Tongue (tissue), 2 donors: Measurements from ENCODE around the gene INPP5J. TPM values are rescaled to one million over a fixed set of nuclear protein-coding genes. Genes with fewer than 3 reads are reported as not detected.
"Not testable (repeated sequence)": the region's sequence is repeated elsewhere in the genome, so short reads cannot be mapped to it uniquely, and the experiment has no call there.

ENCODE experiments used
- DNase-seq: peaks from one replicate; pipeline ENCODE4 v3.0.0-alpha.2; 2015
- total RNA-seq: library from RNA; depleted of rRNA; stranded (reverse); fragments of >200 nt; gene quantifications from one replicate; pipeline ENCODE4 v1.2.3, GENCODE V29; 2014

The INPP5J gene
- total RNA-seq, 1 donor from 2014 or later: 3.5 TPM

- DNase-seq: no peak
Observed at GRCh38 chr22:31100762-31101525, 21.8 kb upstream of the INPP5J start.

DNA sequence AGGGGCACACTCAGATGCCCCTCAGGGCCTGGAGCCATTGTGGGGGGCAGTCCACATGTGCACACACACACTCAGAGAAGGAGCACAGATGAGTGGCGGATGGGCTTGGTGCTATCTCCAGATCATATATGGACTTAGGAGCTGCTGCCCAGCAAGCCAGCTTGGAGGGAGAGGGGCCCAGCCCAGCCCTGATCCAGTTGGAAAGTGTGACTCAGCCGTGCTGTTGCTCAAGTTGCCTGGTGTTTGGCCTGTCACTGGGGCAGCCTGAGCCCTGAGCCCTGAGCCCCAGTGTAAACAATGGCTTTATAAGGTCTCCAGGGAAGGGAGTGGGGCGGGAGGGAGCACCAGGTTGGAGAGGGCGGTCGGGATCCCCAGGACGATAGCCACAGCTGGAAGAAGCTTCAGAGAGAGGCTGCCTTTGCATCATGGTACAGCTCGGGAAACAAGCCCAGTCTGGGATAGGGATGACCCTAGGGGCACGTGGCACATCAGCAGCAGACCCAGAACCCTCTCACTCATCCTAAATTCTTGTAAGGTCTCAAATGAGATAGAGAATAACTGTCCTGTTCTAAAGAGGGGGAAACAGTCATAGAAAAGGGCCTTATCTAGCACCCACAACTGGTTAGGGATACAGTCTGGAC lies 20.2 kb upstream of the INPP5J start:
- DNase-seq: no peak

DNA sequence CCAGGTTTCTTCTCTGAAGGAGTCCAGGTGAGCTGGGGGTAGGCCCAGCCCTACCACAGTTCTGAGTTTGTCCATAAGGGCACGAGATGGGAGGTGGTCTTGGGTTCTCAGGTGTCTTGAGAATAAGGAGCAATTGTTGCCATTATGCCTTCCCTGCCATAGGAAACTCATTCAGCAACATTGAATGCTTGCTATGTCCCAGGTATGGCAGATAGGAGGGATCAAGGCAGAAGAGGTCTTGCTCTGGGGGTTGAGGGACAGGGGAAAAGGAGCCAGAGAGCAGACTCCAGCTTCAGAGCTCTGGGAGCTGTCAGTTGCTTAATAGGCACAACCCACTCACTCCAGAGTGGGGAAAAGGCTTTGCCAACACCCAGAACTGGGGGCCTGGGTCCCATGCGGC lies 19.7 kb upstream of the INPP5J start:
- no peak for DNase-seq

- no peak for DNase-seq
Observed at GRCh38 chr22:31103899-31104694, 18.7 kb upstream of the INPP5J start.

DNA sequence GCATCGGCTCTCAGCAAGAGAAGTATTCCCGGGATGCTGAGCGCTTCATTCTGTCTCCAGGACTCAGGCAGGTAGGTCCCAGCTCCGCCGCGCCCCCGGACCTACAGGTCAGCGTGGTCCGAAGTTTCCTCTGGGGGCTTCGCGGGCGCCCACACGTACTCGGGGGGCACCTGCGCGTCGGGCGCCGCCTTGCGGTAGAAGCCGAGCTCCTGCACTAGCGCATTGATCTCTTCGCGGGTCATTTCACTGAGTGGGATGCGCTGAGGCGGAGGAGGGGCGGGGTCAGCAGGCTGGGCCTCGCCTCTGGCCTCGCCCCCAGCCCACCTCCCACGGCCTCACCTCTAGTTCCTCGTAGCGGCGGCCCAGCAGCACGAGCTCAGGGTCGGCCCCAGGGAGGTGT lies 17.9 kb upstream of the INPP5J start:
- peak; percentile 43 for DNase-seq

GRCh38 chr22:31105282-31105929 lies 17.4 kb upstream of the INPP5J start:
- no peak for DNase-seq

GRCh38 chr22:31106001-31106571 lies 16.7 kb upstream of the INPP5J start:
- DNase-seq: no peak

DNA sequence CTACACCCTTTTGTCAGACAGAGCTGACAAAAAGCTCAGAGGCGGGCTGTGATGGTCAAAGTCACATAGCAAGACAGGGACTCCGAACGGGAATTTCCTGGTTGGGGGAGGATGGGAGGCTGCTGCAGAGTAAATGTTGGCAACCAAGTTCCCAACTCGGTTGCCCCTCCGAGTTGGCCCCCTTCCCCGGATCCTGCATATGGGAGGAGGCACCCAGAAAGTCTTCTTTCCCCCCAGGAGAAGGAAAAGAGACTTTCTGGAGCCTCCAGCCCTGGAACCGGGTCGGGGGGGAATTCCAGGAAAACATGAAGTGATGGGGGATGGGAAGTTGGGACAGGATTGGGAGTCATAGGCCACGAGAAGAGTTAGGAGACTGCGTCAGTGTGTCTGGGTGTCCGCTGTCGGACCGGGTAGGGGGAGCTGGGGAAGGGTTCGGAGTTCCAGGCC lies 16.0 kb upstream of the INPP5J start:
- DNase-seq: no peak

GRCh38 chr22:31107178-31107893 lies 15.4 kb upstream of the INPP5J start, which contains the start of gene SELENOM:
SELENOM (minus strand) TSS chr22:31107568; CDS start chr22:31107505, 63 bp downstream.
- DNase-seq: peak; percentile 97

- DNase-seq: no peak
Observed at GRCh38 chr22:31107894-31108218, 14.9 kb upstream of the INPP5J start.

DNA sequence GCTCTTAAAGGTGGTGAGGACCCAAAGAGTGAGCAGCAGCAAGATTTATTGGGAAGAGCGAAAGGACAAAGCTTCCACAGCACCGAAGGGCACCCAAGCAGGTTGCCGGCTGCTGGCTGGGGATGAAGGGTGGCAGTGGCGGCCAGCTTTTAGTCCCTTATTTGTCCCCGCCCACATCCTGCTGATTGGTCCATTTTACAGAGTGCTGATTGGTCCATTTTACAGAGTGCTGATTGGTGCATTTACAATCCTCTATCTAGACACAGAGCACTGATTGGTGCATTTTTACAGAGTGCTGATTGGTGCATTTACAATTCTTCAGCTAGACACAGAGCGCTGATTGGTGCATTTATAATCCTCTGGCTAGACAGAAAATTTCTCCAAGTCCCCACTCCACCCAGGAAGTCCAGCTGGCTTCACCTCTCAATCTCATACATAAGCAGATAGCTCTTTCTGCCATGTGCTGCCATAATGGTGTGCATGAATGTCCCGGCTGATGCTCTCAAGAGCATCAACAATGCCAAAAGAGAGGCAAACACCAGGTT lies 10.1 kb upstream of the INPP5J start:
- not testable (repeated sequence) for DNase-seq

DNA sequence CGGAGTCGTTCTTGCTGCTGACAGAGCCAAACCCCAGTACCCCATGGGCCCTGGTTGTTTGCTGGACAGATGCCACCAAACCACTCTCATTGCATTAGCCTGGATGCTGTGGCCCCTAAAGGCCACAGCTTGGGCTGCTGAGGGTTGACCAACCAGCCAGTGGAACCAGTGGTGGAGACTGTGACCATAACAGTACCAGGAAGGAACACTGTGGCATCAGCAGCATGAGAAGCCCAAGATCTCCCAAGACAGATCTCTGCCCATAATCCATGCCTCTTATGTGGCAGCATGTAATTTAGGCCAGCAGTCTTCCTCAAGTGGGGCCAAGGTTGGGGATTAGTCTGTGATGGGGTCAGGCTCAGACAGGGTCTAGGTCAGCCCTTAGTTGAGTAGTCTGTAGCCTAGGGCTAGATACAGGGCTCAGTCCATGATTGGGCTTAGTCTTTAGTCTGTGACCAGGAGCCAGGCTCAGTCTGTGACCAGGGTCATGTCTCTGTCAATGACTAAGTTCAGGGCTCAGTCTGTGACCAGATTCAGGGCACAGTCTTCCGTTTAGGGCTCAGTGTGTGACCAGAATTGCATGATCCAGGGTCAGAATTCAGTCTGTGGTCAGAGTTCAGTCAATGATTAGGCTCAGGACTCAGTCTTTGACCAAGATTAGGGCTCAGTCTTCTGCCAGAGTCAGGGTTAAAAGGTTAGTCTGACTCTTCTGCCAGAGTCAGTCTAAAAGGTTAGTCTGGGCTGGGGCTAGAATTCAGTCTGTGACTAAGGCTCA lies 4.5 kb upstream of the INPP5J start:
- no peak for DNase-seq

DNA sequence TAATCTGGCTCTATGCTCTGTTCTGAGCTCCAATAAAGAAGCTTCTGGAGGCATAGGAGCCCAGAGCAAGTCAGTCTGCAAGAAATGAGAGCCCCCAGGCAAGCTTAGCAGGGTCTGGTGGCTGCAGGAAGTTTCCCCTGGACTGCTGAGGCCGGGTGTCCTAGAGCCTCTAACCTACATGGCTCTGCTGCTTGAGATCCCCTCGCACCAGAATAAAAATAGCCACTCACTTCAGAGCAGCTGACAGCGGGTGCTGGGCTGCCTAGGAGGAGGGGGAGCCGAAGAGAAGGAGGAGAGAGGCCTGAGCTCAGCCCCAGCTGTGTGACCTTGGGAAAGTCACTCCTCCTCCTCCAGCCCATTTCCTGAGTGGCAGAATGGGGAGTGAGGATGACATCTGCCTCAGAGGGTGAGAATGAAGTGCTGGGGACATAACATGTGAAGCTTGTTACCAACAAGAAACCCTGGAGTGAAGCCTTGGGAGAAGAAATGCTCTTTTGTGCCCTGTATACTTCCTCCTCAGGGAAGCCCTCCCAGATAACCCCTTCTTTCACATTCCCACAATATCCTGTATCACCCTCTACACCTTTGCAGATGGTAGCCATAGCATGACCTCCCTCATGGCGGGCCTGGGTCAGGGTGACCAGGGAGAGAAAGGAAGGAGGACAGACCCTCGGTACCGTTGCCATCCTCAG lies 3.6 kb upstream of the INPP5J start:
- DNase-seq: peak; percentile 66

DNA sequence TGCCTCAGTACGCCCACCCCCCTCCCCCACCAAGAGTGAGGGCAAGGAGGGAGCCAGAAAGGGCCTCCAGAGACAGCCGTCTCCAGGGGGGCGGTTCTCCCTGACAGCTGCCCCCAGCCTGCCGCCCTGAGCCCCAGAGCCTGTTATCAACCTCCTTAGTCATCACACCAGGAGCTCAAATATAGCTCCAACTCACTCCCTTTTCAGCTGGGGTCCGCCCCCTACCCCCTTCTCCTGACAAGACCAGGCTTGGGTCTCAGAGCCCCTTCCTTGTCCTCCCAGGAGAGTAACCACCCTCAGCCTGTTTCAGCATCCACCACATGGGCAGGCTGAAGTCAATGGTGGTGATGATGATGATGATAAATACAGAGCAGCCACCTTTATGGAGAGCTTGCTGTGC lies 2.5 kb upstream of the INPP5J start:
- no peak for DNase-seq

DNA sequence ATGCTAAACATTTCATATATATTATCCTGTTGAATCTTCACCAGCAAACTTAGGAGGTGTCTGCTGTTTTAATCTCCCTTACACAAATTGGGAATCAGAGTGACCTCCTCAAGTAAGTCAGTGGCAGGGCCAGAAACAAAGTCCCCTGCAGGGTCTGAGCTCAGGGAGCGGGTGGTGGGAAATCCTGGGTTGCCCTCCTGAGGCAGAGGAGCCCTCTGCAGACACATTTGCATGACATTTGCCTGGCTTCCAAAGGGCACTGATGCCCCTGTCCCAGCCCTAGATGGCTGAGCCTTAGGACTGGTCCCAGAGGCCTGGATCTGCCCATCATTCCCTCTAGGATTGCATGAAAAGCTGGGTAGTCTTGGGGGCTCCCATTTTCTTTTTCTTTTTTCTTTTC lies 2.1 kb upstream of the INPP5J start:
- no peak for DNase-seq

GRCh38 chr22:31121403-31121802 lies 1.4 kb upstream of the INPP5J start:
- no peak for DNase-seq

GRCh38 chr22:31122196-31122531 lies 602 bp upstream of the INPP5J start:
- no peak for DNase-seq

DNA sequence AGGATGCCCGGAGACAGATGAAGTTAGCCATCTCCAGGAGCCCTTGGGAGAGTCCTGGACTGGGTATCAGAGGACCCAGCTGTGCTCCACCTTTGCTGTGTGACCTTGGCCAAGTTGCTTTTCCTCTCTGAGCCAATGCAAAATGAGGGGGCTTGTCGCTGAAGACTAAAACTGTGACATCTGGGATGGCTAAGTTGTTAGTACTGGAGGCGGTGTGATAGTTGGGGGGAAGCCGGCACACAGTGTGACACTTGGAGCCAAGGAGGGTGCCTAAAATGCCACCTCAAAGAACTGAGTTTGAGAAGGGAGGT lies 481 bp downstream of the INPP5J start:
- DNase-seq: no peak

DNA sequence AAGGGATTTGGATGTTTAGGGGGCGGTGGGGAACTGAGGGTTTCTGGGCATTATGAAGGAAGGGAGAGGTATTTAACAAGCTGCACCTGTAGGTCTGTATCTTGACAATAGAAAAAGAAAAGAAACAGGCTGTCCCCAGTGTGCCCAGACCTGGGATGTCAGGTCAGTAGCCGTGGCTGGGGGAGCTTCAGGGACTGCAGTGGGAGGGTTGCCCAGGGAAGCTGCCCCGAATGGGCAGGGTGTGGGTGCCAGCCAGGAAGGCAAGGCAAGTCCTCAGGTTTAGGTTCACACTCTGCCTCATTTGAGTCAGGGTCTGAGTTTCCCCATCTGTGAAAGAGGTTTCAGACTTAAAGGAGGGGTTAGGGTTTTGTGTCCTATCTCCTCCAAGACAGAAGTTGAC lies 1.5 kb downstream of the INPP5J start:
- DNase-seq: no peak

DNA sequence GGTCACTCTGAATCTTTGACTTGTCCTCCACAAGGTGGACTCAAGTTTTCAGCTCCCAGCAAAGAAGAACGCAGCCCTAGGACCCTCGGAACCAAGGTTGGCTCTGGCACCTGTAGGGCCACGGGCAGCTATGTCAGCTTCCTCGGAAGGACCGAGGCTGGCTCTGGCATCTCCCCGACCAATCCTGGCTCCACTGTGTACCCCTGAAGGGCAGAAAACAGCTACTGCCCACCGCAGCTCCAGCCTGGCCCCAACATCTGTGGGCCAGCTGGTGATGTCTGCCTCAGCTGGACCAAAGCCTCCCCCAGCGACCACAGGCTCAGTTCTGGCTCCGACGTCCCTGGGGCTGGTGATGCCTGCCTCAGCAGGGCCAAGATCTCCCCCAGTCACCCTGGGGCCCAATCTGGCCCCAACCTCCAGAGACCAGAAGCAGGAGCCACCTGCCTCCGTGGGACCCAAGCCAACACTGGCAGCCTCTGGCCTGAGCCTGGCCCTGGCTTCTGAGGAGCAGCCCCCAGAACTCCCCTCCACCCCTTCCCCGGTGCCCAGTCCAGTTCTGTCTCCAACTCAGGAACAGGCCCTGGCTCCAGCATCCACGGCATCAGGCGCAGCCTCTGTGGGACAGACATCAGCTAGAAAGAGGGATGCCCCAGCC lies 2.2 kb downstream of the INPP5J start:
- no peak for DNase-seq
